Ishikawa (cell line): ENCODE measurements around the gene HRK.

ENCODE experiments used
- CEBPB ChIP-seq: IDR thresholded peaks from 2 replicates; pipeline ENCODE4 v1.6.1; 2012
- CREB1 ChIP-seq: IDR thresholded peaks from 2 replicates; pipeline ENCODE4 v1.6.1; 2012; ENCODE audit warnings: low read depth
- EGR1 ChIP-seq: IDR thresholded peaks from 2 replicates; pipeline ENCODE4 v1.6.1; 2012
- EP300 ChIP-seq: IDR thresholded peaks from 2 replicates; pipeline ENCODE4 v1.6.1; 2012; ENCODE audit warnings: borderline replicate concordance
- FOXM1 ChIP-seq: IDR thresholded peaks from 2 replicates; pipeline ENCODE4 v1.6.1; 2012; ENCODE audit warnings: low read depth, borderline replicate concordance
- NFIC ChIP-seq: IDR thresholded peaks from 2 replicates; pipeline ENCODE4 v1.6.1; 2012
- RAD21 ChIP-seq: IDR thresholded peaks from 2 replicates; pipeline ENCODE4 v1.6.1; 2012; ENCODE audit warnings: low read depth
- TAF1 ChIP-seq: IDR thresholded peaks from 2 replicates; pipeline ENCODE4 v1.6.1; 2012; ENCODE audit warnings: low read depth, mild to moderate bottlenecking
- TCF12 ChIP-seq: IDR thresholded peaks from 2 replicates; pipeline ENCODE4 v1.6.1; 2012; ENCODE audit warnings: low read depth
- TEAD4 ChIP-seq: IDR thresholded peaks from 2 replicates; pipeline ENCODE4 v1.6.1; 2012
- YY1 ChIP-seq: IDR thresholded peaks from 2 replicates; pipeline ENCODE4 v1.6.1; 2012; ENCODE audit warnings: low read depth
- TF ChIP-seq, protein P1 (sequence below): IDR thresholded peaks from 2 replicates; pipeline ENCODE4 v1.6.1; 2012
- TF ChIP-seq, protein P2 (sequence below): IDR thresholded peaks from 2 replicates; pipeline ENCODE4 v1.6.1; 2012; ENCODE audit warnings: low read depth, mild to moderate bottlenecking
- TF ChIP-seq, protein P3 (sequence below): IDR thresholded peaks from 2 replicates; pipeline ENCODE4 v1.6.1; 2012

DNA sequence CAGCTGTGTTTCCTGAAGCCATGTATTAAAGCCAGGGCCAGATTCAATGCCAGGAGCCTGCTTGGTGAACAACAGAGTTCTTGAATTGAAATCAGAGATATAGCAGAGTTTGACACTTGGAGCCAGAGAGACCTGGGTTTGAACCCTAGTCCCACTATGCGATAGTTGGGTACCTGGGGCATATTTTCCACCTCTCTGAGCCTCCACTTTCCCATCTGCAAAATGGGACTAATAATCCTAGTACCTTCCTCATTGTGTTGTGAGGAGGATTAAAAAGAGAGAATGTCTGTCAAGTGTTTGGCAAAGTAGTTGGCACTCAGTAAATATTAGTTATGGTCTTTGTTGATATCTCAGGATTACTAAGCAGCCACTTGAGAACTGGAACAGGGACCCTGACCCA, 6.0 kb upstream of the HRK start:
- TF ChIP-seq RAD21 (no peak), CEBPB (no peak), EP300 (no peak), FOXM1 (no peak), YY1 (no peak), EGR1 (no peak), CREB1 (no peak), TCF12 (no peak), TAF1 (no peak), TEAD4 (no peak), NFIC (no peak)
- TF ChIP-seq, protein P1, sequence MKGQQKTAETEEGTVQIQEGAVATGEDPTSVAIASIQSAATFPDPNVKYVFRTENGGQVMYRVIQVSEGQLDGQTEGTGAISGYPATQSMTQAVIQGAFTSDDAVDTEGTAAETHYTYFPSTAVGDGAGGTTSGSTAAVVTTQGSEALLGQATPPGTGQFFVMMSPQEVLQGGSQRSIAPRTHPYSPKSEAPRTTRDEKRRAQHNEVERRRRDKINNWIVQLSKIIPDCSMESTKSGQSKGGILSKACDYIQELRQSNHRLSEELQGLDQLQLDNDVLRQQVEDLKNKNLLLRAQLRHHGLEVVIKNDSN, result no peak
- TF ChIP-seq, protein P2, sequence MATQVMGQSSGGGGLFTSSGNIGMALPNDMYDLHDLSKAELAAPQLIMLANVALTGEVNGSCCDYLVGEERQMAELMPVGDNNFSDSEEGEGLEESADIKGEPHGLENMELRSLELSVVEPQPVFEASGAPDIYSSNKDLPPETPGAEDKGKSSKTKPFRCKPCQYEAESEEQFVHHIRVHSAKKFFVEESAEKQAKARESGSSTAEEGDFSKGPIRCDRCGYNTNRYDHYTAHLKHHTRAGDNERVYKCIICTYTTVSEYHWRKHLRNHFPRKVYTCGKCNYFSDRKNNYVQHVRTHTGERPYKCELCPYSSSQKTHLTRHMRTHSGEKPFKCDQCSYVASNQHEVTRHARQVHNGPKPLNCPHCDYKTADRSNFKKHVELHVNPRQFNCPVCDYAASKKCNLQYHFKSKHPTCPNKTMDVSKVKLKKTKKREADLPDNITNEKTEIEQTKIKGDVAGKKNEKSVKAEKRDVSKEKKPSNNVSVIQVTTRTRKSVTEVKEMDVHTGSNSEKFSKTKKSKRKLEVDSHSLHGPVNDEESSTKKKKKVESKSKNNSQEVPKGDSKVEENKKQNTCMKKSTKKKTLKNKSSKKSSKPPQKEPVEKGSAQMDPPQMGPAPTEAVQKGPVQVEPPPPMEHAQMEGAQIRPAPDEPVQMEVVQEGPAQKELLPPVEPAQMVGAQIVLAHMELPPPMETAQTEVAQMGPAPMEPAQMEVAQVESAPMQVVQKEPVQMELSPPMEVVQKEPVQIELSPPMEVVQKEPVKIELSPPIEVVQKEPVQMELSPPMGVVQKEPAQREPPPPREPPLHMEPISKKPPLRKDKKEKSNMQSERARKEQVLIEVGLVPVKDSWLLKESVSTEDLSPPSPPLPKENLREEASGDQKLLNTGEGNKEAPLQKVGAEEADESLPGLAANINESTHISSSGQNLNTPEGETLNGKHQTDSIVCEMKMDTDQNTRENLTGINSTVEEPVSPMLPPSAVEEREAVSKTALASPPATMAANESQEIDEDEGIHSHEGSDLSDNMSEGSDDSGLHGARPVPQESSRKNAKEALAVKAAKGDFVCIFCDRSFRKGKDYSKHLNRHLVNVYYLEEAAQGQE, result no peak
- TF ChIP-seq, protein P3, sequence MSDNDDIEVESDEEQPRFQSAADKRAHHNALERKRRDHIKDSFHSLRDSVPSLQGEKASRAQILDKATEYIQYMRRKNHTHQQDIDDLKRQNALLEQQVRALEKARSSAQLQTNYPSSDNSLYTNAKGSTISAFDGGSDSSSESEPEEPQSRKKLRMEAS, result no peak
